Spleen (tissue), 7 donors: ENCODE measurements around the gene ASIC1.

ENCODE experiments used
- CTCF ChIP-seq, 11 experiments: fragments of 200-600 bp in 7 of 11; fragments of 450-650 bp in 4 of 11; sonication (generic) in 4 of 11; IDR thresholded peaks in 8 of 11; conservative IDR thresholded peaks in 3 of 11; 1 replicate in 7 of 11; 2 replicates in 4 of 11; pipeline versions ENCODE4 v1.4.0 to v1.8.0; 2016 to 2021; ENCODE audit warnings: antibody characterized with exemption in 11 of 11, inconsistent platforms in 4 of 11, mild to moderate bottlenecking in 1 of 11
- POLR2A ChIP-seq, 3 donors: fragments of 450-650 bp; IDR thresholded peaks; one replicate each; pipeline ENCODE4 v1.5.1; 2017; ENCODE audit warnings: antibody characterized with exemption in 3 of 3, mild to moderate bottlenecking in 1 of 3
- POLR2AphosphoS5 ChIP-seq, 3 donors: sonication (generic); formaldehyde crosslinking; IDR thresholded peaks; one replicate each; pipeline ENCODE4 v1.5.1; 2017; ENCODE audit warnings: antibody characterized with exemption in 3 of 3
- donor health status: DM: no; HTN: no; CAD: no; lungs with moderate emphysema.
- donor health status: DM: no; HTN: no; CAD: no.
- donor health status: DM: no; HTN: no; CAD: no.

GRCh38 chr12:50073712-50074111 is 16.3 kb downstream of the ASIC1 start:
- TF ChIP-seq POLR2AphosphoS5 (IDR thresholded peaks at IDR 0.05) (no peak), CTCF (IDR thresholded peaks at IDR 0.05 in 8 of 11, conservative IDR thresholded peaks at IDR 0.05 in 3 of 11) (no peak), POLR2A (IDR thresholded peaks at IDR 0.05) (no peak)
